H1 (cell line): Measurements from ENCODE around the gene VGF. TPM values are rescaled to one million over a fixed set of nuclear protein-coding genes. Genes with fewer than 3 reads are reported as not detected.

ENCODE experiments used
- CTCF ChIA-PET: fragments of 300-600 bp; sonication (Branson Sonifier 250); formaldehyde crosslinking; loops from one replicate; lab custom pipeline; 2021; ENCODE audit not compliant: partially characterized antibody; lab: Charles Lee
- POLR2A ChIA-PET: fragments of 300-600 bp; sonication (Branson Sonifier 250); formaldehyde crosslinking; loops from one replicate; lab custom pipeline; 2021; ENCODE audit warnings: inconsistent platforms; ENCODE audit not compliant: partially characterized antibody; lab: Charles Lee
- DNase-seq, 2 experiments: peaks; one replicate each; pipeline versions ENCODE4 v3.0.0 to v3.0.0-alpha.2; 2010 to 2022; ENCODE audit warnings: low spot score in 2 of 2, low read depth in 1 of 2, mixed read lengths in 1 of 2
- FAIRE-seq: peaks from 2 replicates; lab custom pipeline; 2011; peaks lifted over from hg19 to GRCh38; lab: Jason Lieb, UNC
- H2AFZ ChIP-seq: 2 replicates; pipeline ENCODE4 v1.8.1; 2012; ENCODE audit warnings: low read length, inconsistent platforms
- H2AK5ac ChIP-seq: 2 replicates; pipeline ENCODE4 v1.6.1; 2013; ENCODE audit warnings: low read depth, low read length
- H2BK120ac ChIP-seq: replicated peaks from 2 replicates; pipeline ENCODE3; 2013; ENCODE audit warnings: low read depth, low read length, inconsistent platforms
- H2BK12ac ChIP-seq: 2 replicates; pipeline ENCODE4 v1.6.1; 2013; ENCODE audit warnings: low read depth, low read length
- H2BK15ac ChIP-seq: 2 replicates; pipeline ENCODE4 v1.6.1; 2013; ENCODE audit warnings: low read length
- H2BK20ac ChIP-seq: 2 replicates; pipeline ENCODE4 v1.6.1; 2013; ENCODE audit warnings: low read length
- H2BK5ac ChIP-seq: 2 replicates; pipeline ENCODE4 v1.6.1; 2013; ENCODE audit warnings: low read depth, low read length
- H3K14ac ChIP-seq: 2 replicates; pipeline ENCODE4 v1.6.1; 2013; ENCODE audit warnings: inconsistent platforms; ENCODE audit not compliant: insufficient read length
- H3K18ac ChIP-seq: 2 replicates; pipeline ENCODE4 v1.6.1; 2013; ENCODE audit warnings: low read length; ENCODE audit errors: extremely low read depth
- H3K23ac ChIP-seq: 2 replicates; pipeline ENCODE4 v1.6.1; 2013; ENCODE audit warnings: inconsistent platforms; ENCODE audit not compliant: insufficient read length
- H3K23me2 ChIP-seq: 2 replicates; pipeline ENCODE4 v1.6.1; 2013; ENCODE audit warnings: low read depth, low read length
- H3K27ac ChIP-seq: 2 replicates; pipeline ENCODE4 v1.6.1; 2011; ENCODE audit warnings: low read depth, low read length, inconsistent platforms
- H3K27me3 ChIP-seq, 4 experiments: replicated peaks in 1 of 4; 1 replicate in 1 of 4; 2 replicates in 3 of 4; pipeline versions ENCODE4 v1.6.1 to v1.8.1; 2011 to 2013; ENCODE audit warnings: low read length in 3 of 4, mild to moderate bottlenecking in 3 of 4, inconsistent platforms in 2 of 4, mixed read lengths in 2 of 4, moderate library complexity in 1 of 4; ENCODE audit not compliant: control insufficient read depth in 3 of 4, insufficient read depth in 3 of 4; ENCODE audit errors: extremely low read depth in 1 of 4
- H3K36me3 ChIP-seq, 4 experiments: 2 replicates each; pipeline versions ENCODE4 v1.6.1 to v1.8.1; 2011 to 2013; ENCODE audit warnings: mild to moderate bottlenecking in 4 of 4, low read length in 3 of 4, moderate library complexity in 2 of 4, control low read depth in 1 of 4, inconsistent platforms in 1 of 4; ENCODE audit not compliant: insufficient read depth in 4 of 4, control insufficient read depth in 2 of 4
- H3K4ac ChIP-seq: replicated peaks from 2 replicates; pipeline ENCODE3; 2013; ENCODE audit warnings: low read length, low read depth, mixed read lengths, inconsistent platforms; ENCODE audit not compliant: insufficient read length
- H3K4me1 ChIP-seq, 4 experiments: replicated peaks in 1 of 4; 1 replicate in 1 of 4; 2 replicates in 3 of 4; pipeline versions ENCODE4 v1.6.1 to v1.8.1; 2011 to 2013; ENCODE audit warnings: low read length in 3 of 4, inconsistent platforms in 2 of 4, mixed read lengths in 1 of 4; ENCODE audit not compliant: insufficient read depth in 4 of 4, control insufficient read depth in 3 of 4
- H3K4me2 ChIP-seq, 2 experiments: 2 replicates each; pipeline versions ENCODE4 v1.6.1 to v1.8.1; 2011 to 2013; ENCODE audit warnings: low read depth in 2 of 2, low read length in 2 of 2, control low read depth in 1 of 2, inconsistent platforms in 1 of 2, mild to moderate bottlenecking in 1 of 2; ENCODE audit not compliant: insufficient read depth in 1 of 2
- H3K4me3 ChIP-seq, 4 experiments: fragments of 200-600, 300-600 bp in 1 of 4; sonication (generic), shearing (Covaris generic), sonication (Bioruptor Twin) in 1 of 4; 2 replicates each; pipeline versions ENCODE4 v1.5.1 to v1.8.1; 2011 to 2016; ENCODE audit warnings: low read length in 4 of 4, low read depth in 3 of 4, control low read depth in 2 of 4, inconsistent platforms in 2 of 4, mild to moderate bottlenecking in 2 of 4, mixed read lengths in 1 of 4, moderate library complexity in 1 of 4; ENCODE audit not compliant: insufficient read depth in 2 of 4; ENCODE audit errors: extremely low read depth in 1 of 4
- H3K56ac ChIP-seq: replicated peaks from 2 replicates; pipeline ENCODE3; 2013; ENCODE audit warnings: low read depth, mild to moderate bottlenecking, mixed read lengths, low read length, inconsistent platforms; ENCODE audit not compliant: insufficient read length
- H3K79me1 ChIP-seq: 2 replicates; pipeline ENCODE4 v1.6.1; 2013; ENCODE audit warnings: low read depth, low read length, control low read depth
- H3K79me2 ChIP-seq, 2 experiments: 2 replicates each; pipeline versions ENCODE4 v1.6.1 to v1.8.1; 2012 to 2013; ENCODE audit warnings: low read length in 2 of 2, mild to moderate bottlenecking in 2 of 2, inconsistent platforms in 1 of 2; ENCODE audit not compliant: insufficient read depth in 2 of 2, control insufficient read depth in 1 of 2
- H3K9ac ChIP-seq, 4 experiments: replicated peaks in 1 of 4; 1 replicate in 1 of 4; 2 replicates in 3 of 4; pipeline versions ENCODE4 v1.6.1 to v1.8.1; 2011 to 2013; ENCODE audit warnings: low read depth in 3 of 4, low read length in 3 of 4, control low read depth in 2 of 4, mild to moderate bottlenecking in 2 of 4, moderate library complexity in 2 of 4, inconsistent platforms in 1 of 4; ENCODE audit errors: extremely low read depth in 1 of 4
- H3K9me3 ChIP-seq, 2 experiments: 2 replicates each; pipeline versions ENCODE4 v1.6.1 to v1.8.1; 2012 to 2013; ENCODE audit warnings: mild to moderate bottlenecking in 2 of 2, moderate library complexity in 2 of 2, control low read depth in 1 of 2, inconsistent platforms in 1 of 2, low read depth in 1 of 2, low read length in 1 of 2, mixed read lengths in 1 of 2; ENCODE audit not compliant: insufficient read depth in 2 of 2
- H4K20me1 ChIP-seq, 2 experiments: replicated peaks in 1 of 2; 2 replicates each; pipeline versions ENCODE3 to v1.8.1; 2011 to 2013; ENCODE audit warnings: inconsistent platforms in 2 of 2, low read length in 2 of 2, mild to moderate bottlenecking in 1 of 2; ENCODE audit not compliant: insufficient read depth in 2 of 2, control insufficient read depth in 1 of 2
- H4K5ac ChIP-seq: 2 replicates; pipeline ENCODE4 v1.6.1; 2013; ENCODE audit warnings: low read length, low read depth, mixed read lengths, inconsistent platforms; ENCODE audit not compliant: insufficient read length
- H4K8ac ChIP-seq: 2 replicates; pipeline ENCODE4 v1.8.0; 2013; ENCODE audit warnings: mild to moderate bottlenecking, moderate library complexity, low read length, inconsistent platforms; ENCODE audit not compliant: insufficient read depth; ENCODE audit errors: extremely low read depth
- H4K91ac ChIP-seq: replicated peaks from 2 replicates; pipeline ENCODE3; 2013; ENCODE audit warnings: low read length, mixed read lengths, inconsistent platforms; ENCODE audit not compliant: insufficient read length
- BCL11A ChIP-seq, 2 experiments: IDR thresholded peaks; one replicate each; pipeline ENCODE4 v1.6.1; 2011; ENCODE audit warnings: low read depth in 2 of 2, low read length in 2 of 2, mild to moderate bottlenecking in 2 of 2
- GABPA ChIP-seq: IDR thresholded peaks from 2 replicates; pipeline ENCODE4 v1.6.1; 2011; ENCODE audit warnings: mild to moderate bottlenecking, low read length, moderate library complexity, borderline replicate concordance; ENCODE audit not compliant: insufficient read depth
- NRF1 ChIP-seq: IDR thresholded peaks from 2 replicates; pipeline ENCODE4 v1.6.1; 2011; ENCODE audit warnings: mild to moderate bottlenecking, low read depth, low read length, improper control_type of control experiment
- PHF8 ChIP-seq: fragments of 200-600 bp; sonication (generic); conservative IDR thresholded peaks from 2 replicates; pipeline ENCODE4 v1.7.1; 2012; ENCODE audit warnings: low read depth, mild to moderate bottlenecking, inconsistent platforms, low read length, moderate library complexity
- POLR2A ChIP-seq, 2 experiments: IDR thresholded peaks; 1 replicate in 1 of 2; 2 replicates in 1 of 2; pipeline ENCODE4 v1.6.1; 2011; ENCODE audit warnings: low read depth in 2 of 2, low read length in 2 of 2, mild to moderate bottlenecking in 2 of 2; ENCODE audit errors: control extremely low read depth in 1 of 2
- SIN3A ChIP-seq, 2 experiments: IDR thresholded peaks in 1 of 2; conservative IDR thresholded peaks in 1 of 2; 2 replicates each; pipeline ENCODE4 v1.6.1; 2011 to 2012; ENCODE audit warnings: low read length in 2 of 2, improper control_type of control experiment in 1 of 2, low read depth in 1 of 2, mild to moderate bottlenecking in 1 of 2
- TCF12 ChIP-seq: IDR thresholded peaks from 2 replicates; pipeline ENCODE4 v1.6.1; 2011; ENCODE audit warnings: low read depth, mild to moderate bottlenecking, low read length
- TEAD4 ChIP-seq: IDR thresholded peaks from 2 replicates; pipeline ENCODE4 v1.6.1; 2012; ENCODE audit warnings: low read depth, low read length, inconsistent platforms, mixed read lengths
- WGBS, 2 experiments: shearing (Covaris generic) in 1 of 2; methylation state at CpG; one replicate each; pipeline versions ENCODE4 v1.1.6 to v1.1.7; 2013 to 2015; ENCODE audit warnings: low lambda C conversion rate in 2 of 2, mixed read lengths in 2 of 2, inconsistent platforms in 1 of 2, low coverage in 1 of 2, missing lambda C conversion rate in 1 of 2; ENCODE audit not compliant: insufficient replicate concordance in 2 of 2, insufficient coverage in 1 of 2, insufficient read length in 1 of 2; ENCODE audit errors: extremely low coverage in 1 of 2, missing lambda C conversion rate in 1 of 2; 5-methylcytosine and 5-hydroxymethylcytosine counted together
- polyA plus RNA-seq, 7 experiments: library from polyadenylated mRNA; depleted of rRNA in 3 of 7; stranded (reverse) in 5 of 7; unstranded in 2 of 7; fragments of >200 nt in 5 of 7; fragments of 200-250 nt in 2 of 7; gene quantifications; 1 replicate in 5 of 7; 2 replicates in 1 of 7; 4 replicates in 1 of 7; pipeline versions ENCODE4 v1.2.1 to v1.2.3, GENCODE V29; 2011 to 2013; ENCODE audit warnings: missing spikeins in 2 of 7, mixed read lengths in 2 of 7
- total RNA-seq: library from RNA; stranded (reverse); fragmentation: NEBNext Ultra II Directional; extraction: Animal tissue kit (Norgen Biotek cat#: 25700); gene quantifications from 2 replicates; pipeline ENCODE4 v1.2.1, GENCODE V29; 2021
- TF ChIP-seq, protein P1 (sequence below), 3 experiments: IDR thresholded peaks; 1 replicate in 2 of 3; 2 replicates in 1 of 3; pipeline versions ENCODE4 v1.5.1 to v1.6.1; 2011; ENCODE audit warnings: low read length in 3 of 3, mild to moderate bottlenecking in 3 of 3, inconsistent platforms in 2 of 3, low read depth in 1 of 3, moderate library complexity in 1 of 3; ENCODE audit not compliant: insufficient read depth in 1 of 3; ENCODE audit errors: control extremely low read depth in 1 of 3

The VGF gene
- total and polyA plus RNA-seq, 2 of the 8 experiments (the other 6 are each of a cell fraction or from before 2014, with no cell fraction given): 1.6 to 7.0 TPM

DNA sequence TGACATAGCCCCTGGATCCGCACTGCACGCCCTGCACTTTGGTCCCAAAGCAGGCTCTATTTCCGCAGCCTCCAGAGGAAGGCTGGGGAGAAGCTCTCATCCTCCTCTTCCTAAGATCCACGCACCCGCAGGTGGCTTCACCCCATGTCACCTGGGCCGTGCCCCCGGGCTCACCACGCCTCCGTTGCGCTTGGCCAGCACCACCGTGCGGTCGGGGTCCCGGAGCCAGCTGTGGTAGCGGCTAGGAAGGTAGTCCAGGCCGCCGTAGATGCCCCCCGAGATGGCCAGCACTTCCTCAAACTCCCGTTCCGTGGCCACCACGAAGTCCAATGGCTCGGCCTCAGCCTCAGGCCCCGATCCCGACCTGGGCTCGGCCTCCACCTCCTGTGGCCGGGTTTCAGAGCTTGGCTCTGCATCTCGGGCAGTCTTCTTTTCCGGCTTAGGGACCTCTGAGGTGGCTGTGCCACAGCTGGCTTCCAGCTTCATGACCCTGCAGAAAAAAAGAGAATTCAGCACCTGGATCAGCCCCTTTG is 9.0 kb upstream of the VGF start:
- H4K8ac ChIP-seq: peak overlapping the region; percentile 26; the same call in 1 of the 2 replicates
- peaks cover 60 to 99% (median 88%) of the 10 kb centered on the region in 4 experiments for H3K27me3 ChIP-seq
- 0 out of 2 replicates have a peak overlapping the region, but pooled peaks have one; percentile 36 for H2AFZ ChIP-seq
- POLR2A ChIA-PET: interaction anchor here (0.6 to 2.3 kb wide), 19 partner anchors 8 to 285 kb away, joined by 3 to 8 read pairs (median 4); partner anchors contain the start of genes AP1S1, SERPINE1, UFSP1 and VGF
- H2AK5ac ChIP-seq: no peak overlapping the region
- no peak overlapping the region for H3K4ac ChIP-seq
- H3K4me3 ChIP-seq: peak overlapping the region; percentile 31 to 68 (median 51); a peak in 7 of 8 replicates
- H3K14ac ChIP-seq: no peak overlapping the region
- 13% methylated on average over 28 of the region's 28 CpGs; no CpG with 5 or more reads in 1 of the 2 experiments for WGBS, 2 experiments
- no peak overlapping the region for H3K56ac ChIP-seq
- H3K4me1 ChIP-seq: peaks cover 3 to 44% (median 29%) of the 10 kb centered on the region in 4 experiments
- no peaks in the 10 kb centered on the region for H3K79me2 ChIP-seq
- DNase-seq (peak in 1 of 2 experiments; percentile 77), FAIRE-seq (no peak)
- peaks cover 0 to 7% of the 10 kb centered on the region in 2 experiments for H4K20me1 ChIP-seq
- no peak overlapping the region for H3K23ac ChIP-seq
- no peak overlapping the region; the same call in 1 of the 2 replicates for H2BK15ac ChIP-seq
- no peak overlapping the region for H3K9ac ChIP-seq
- no peak overlapping the region for H4K91ac ChIP-seq
- CTCF ChIA-PET: interaction anchor here (0.6 to 6.0 kb wide), 22 partner anchors 9 to 271 kb away, joined by 3 to 90 read pairs (median 4); partner anchors contain the start of genes CLDN15, FIS1 and VGF
- no peak overlapping the region for H2BK120ac ChIP-seq
- H3K23me2 ChIP-seq: peaks cover 21% of the 10 kb centered on the region
- H3K4me2 ChIP-seq: peak overlapping the region; percentile 44 to 95
- H4K5ac ChIP-seq: no peak overlapping the region
- H2BK12ac ChIP-seq: no peak overlapping the region
- no peak overlapping the region for H2BK5ac ChIP-seq
- H3K36me3 ChIP-seq: no peaks in the 10 kb centered on the region
- H3K18ac ChIP-seq: peak overlapping the region; percentile 48; the same call in 1 of the 2 replicates
- 0 out of 2 replicates have a peak overlapping the region, but pooled peaks have one; percentile 55 for H2BK20ac ChIP-seq
- no peaks in the 10 kb centered on the region for H3K9me3 ChIP-seq
- no peaks in the 10 kb centered on the region for H3K79me1 ChIP-seq
- H3K27ac ChIP-seq: no peak overlapping the region
- TF ChIP-seq TEAD4 (no peak), GABPA (no peak), POLR2A (IDR thresholded peaks at IDR 0.05; ENCODE audit: control extremely low read depth in 1 of 2, low read depth in 2 of 2, low read length in 2 of 2) (0 out of 3 replicates have a peak, but pooled peaks of 1 of the 2 experiments have one; percentile 20), TCF12 (peak; percentile 98), SIN3A (conservative IDR thresholded peaks at IDR 0.05 in 1 of 2, IDR thresholded peaks at IDR 0.05 in 1 of 2; ENCODE audit: low read depth in 1 of 2, low read length in 2 of 2) (peak in 1 of 2 experiments; percentile 55; a peak in 1 of 4 replicates), NRF1 (no peak), BCL11A (IDR thresholded peaks at IDR 0.05; ENCODE audit: low read depth in 2 of 2, low read length in 2 of 2) (no peak), PHF8 (no peak)
- TF ChIP-seq, protein P1, sequence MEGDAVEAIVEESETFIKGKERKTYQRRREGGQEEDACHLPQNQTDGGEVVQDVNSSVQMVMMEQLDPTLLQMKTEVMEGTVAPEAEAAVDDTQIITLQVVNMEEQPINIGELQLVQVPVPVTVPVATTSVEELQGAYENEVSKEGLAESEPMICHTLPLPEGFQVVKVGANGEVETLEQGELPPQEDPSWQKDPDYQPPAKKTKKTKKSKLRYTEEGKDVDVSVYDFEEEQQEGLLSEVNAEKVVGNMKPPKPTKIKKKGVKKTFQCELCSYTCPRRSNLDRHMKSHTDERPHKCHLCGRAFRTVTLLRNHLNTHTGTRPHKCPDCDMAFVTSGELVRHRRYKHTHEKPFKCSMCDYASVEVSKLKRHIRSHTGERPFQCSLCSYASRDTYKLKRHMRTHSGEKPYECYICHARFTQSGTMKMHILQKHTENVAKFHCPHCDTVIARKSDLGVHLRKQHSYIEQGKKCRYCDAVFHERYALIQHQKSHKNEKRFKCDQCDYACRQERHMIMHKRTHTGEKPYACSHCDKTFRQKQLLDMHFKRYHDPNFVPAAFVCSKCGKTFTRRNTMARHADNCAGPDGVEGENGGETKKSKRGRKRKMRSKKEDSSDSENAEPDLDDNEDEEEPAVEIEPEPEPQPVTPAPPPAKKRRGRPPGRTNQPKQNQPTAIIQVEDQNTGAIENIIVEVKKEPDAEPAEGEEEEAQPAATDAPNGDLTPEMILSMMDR (IDR thresholded peaks at IDR 0.05; ENCODE audit: control extremely low read depth in 1 of 3, insufficient read depth in 1 of 3, low read depth in 1 of 3, low read length in 3 of 3): no peak
